Cerebellar nuclear complex (tissue), 1 donor: Measurements from ENCODE around the gene DNAJC5.
"Not testable (repeated sequence)": the region's sequence is repeated elsewhere in the genome, so short reads cannot be mapped to it uniquely, and the experiment has no call there.

Source experiments
- DNase-seq, 2 experiments: peaks; one replicate each; lab custom pipeline; 2025; lab: John Stamatoyannopoulos, UW

DNAJC5 gene

DNA sequence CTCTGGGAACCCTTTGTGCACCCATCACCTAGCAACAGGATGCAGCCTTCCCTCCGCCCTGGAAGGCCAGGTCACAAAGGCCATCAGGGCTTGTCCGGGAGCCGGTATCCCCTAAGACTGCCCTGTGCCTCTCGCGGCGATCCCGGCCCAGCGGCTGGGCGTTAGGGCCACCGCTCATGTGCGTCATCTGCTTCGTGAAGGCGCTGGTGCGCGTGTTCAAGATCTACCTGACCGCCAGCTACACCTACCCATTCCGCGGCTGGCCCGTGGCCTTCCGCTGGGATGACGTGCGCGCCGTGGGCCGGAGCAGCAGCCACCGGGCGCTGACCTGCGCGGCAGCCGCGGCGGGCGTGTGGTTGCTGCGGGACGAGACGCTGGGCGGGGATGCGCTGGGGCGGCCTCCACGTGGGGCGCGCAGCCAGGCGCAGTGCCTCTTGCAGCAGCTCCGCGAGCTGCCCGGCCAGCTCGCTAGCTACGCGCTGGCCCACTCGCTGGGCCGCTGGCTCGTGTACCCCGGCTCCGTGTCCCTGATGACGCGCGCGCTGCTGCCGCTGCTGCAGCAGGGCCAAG, 33.5 kb upstream of the DNAJC5 start, which contains the start of gene ABHD16B:
ABHD16B (plus strand) TSS at position 134 of the 570 bp plus-strand sequence; CDS start at position 177, 43 bp downstream.
- no peak for DNase-seq

DNA sequence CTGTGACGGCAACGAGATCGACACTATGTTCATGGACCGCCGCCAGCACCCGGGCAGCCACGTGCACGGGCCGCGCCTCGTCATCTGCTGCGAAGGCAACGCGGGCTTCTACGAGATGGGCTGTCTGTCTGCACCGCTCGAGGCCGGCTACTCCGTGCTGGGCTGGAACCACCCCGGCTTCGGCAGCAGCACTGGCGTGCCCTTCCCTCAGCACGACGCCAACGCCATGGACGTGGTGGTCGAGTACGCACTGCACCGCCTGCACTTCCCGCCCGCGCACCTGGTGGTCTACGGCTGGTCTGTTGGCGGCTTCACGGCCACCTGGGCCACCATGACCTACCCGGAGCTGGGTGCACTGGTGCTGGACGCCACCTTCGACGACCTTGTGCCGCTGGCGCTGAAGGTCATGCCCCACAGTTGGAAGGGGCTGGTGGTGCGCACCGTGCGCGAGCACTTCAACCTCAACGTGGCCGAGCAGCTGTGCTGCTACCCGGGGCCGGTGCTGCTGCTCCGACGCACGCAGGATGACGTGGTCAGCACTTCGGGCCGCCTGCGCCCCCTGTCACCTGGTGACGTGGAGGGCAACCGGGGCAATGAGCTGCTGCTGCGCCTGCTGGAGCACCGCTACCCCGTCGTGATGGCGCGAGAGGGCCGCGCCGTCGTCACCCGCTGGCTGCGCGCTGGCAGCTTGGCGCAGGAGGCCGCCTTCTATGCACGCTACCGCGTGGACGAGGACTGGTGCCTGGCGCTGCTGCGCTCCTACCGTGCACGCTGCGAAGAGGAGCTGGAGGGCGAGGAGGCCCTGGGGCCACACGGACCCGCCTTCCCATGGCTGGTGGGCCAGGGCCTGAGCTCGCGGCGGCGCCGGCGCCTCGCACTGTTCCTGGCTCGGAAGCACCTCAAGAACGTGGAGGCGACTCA, 32.7 kb upstream of the DNAJC5 start:
- DNase-seq: no peak

DNA sequence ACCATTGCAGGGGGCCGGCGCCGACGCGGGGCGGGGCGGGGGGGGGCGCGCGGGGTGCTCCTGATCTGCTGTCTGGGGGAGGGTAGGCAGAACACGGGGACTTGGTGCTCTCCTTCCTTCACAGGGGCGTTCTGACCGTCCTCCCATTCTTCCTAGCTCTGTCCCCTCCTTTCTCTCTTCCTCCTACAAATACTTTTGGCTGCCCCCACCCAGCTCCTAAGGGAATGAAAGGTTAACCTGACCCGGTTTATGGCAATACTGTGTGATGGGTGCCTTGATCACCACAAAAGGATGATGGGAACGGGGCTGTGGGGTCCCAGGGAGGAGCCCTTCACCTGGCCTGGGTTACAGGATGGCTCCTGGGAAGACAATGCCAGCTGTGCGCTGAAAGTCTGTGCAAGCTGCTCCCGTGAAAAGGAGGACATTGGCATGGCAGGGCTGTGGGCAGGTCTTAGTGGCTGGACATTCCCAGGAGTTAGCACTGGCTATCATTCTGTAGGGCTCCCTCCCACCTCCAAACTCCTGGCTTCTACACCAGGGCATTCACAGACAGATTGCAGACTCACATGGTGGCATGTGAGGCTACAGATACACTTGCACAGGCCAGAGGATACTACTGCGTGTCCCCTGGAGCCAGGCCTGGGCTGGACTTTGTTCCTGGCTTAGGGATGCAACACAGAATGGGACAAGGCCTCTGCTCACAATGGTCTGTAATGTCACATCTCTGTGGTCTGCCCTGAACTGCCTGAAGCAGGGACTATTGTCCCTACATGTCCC, 31.7 kb upstream of the DNAJC5 start:
- DNase-seq: no peak

DNA sequence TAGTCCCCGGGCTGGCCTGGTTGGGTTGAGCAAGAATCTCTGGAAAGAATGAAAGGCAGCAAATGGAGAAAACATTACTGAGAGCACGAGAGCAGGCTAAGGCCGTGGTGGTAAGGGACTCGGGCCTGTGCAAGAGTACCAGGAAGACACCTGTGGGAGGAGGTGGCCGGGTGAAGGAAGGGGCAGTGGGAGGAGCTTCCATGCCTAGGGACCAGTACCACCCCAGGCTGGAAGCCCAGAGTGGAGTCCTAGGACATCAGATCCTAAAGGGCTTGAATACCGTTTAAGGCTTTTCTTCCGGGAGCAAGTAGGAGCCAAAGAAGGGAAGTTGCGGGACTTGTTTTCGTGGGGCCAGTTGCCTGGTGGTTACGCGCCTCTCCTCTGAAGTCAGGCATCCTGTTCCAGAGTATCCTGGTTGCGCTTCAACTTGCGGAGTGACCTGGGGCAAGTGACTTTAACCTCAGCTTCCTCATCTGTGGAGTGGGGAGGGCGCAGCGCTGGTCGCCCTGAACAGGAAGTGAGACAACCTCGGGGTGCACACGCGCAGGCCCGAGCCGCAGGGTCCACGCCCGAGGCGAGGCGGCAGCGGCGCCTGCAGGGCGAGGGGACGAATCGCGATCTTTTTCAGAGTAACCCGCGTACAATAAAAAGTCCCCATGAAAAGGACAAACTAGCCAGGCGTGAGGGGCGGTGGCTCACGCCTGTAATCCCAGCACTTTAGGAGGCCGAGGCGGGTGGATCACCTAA, 31.0 kb upstream of the DNAJC5 start:
- DNase-seq: peak in 1 of 2 experiments; percentile 54

DNA sequence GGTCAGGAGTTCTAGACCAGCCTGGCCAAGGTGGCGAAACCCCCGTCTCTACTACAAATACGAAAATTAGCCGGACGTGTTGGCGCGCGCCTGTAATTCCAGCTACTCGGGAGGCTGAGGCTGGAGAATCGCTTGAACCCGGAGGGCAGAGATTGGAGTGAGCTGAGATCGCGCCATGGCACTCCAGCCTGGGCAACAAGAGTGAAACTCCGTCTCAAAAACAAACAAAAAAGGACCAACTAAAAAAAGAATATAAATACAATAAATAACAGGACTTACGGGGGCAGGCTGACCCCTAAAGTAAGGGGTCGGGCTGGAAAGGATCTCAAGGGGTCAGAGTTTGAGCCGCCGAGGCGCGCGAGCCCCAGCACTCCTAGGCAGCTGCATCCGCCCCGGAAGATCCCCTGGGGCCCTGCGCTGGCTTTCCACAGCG, 30.4 kb upstream of the DNAJC5 start:
- DNase-seq: no peak

DNA sequence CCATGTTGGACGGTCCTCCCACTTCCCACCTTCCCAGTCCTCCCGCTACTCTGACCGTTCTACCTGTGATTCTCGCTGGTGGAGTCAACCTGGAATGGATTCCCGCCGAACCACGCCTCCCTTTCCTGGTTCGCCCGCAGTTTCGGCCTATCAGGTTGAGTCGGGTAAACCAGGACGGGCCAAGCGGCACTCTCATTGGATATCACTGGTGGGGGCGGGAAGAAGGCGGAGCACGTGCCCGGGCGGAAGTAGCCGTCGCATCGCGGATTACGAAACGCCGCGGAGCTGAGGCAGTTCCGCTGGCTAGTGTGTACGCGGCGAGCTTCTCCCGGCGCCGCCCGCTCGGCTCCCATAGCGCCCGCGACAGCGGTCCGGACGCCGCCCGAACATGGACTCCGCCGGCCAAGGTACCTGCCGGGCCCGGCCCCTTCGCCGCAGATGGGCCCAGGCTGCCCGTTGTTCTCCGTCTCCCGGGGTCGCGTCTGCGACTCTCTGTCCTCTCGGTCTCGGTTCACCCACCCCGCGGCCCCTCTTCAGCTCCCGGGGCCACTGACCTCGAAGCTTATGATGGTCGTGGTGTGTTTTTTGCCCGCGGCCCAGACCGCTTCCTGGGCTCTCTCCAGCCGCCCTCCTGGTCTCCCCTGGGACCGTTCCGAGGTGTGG, 29.8 kb upstream of the DNAJC5 start, which contains the start of gene TPD52L2:
TPD52L2 (plus strand) TSS at position 293 of the 663 bp plus-strand sequence; CDS start at position 389, 96 bp downstream.
- DNase-seq: peak; percentile 96 to 99

DNA sequence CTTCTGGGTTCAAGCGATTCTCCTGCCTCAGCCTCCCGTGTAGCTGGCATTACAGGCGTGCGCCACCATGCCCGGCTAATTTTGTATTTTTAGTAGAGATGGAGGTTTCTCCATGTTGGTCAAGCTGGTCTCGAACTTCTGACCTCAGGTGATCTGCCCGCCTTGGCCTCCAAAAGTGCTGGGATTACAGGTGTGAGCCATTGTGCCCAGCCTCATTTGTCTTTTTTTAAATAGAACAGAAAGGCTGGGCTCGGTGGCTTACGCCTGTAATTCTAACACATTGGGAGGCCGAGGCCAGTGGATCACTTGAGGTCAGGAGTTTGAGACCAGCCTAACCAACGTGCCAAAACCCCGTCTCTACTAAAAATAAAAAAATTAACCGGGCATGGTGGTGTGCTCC, 27.9 kb upstream of the DNAJC5 start:
- not testable (repeated sequence) for DNase-seq

DNA sequence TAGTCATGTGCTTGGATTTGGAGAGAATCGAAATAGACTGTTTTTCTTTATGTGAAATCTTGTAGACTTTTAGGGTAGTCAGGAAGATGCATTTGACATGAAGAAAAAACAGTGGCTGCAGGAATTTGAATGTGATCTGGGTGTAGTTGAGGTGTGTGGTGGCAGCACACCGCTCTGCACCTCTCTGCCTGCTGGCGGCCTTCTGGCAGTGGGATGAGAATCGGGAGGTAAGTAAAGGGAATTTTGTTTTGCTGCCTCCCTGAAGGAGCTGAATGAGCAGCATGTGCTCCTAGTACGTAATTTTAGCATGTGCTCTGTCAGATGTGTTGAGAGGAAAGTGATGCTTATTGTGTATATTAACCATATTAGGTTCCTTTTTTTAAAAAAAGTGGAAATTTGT, 26.7 kb upstream of the DNAJC5 start:
- DNase-seq: no peak

DNA sequence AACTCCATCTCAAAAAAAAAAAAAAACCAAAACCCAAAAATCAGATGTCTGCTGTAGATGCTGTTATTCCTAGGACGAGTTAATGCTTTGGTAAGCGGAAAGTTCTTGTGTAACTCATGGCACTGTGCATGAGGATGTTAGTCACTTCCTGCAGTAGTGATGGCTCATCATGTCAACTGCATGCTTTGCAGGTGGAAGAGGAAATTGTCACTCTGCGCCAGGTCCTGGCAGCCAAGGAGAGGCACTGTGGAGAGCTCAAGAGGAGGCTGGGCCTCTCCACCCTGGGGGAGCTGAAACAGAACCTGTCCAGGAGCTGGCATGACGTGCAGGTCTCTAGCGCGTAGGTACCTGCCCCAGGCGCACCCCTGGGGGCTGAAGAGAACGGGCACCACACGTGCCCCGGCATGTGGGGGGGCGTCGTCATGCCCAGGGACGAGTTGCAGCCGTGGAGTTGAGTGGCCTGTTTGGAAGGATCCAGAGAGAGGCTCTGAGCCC, 21.4 kb upstream of the DNAJC5 start:
- no peak for DNase-seq

DNA sequence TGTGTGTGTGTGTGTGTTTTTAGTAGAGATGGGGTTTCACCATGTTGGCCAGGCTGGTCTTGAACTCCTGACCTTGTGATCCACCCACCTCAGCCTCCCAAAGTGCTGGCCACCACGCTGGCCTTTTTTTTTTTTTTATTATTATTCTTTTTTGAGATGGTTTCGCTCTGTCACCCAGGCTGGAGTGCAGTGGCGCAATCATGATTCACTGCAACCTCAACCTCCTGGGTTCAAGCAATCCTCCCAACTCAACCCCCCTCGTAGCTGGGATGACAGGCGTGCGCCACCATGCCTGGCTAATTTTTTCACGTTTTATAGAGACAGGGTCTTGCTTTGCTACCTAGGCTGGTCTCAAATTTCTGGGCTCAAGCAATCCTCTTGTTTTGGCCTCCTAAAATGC, 20.7 kb upstream of the DNAJC5 start:
- DNase-seq: not testable (repeated sequence)

DNA sequence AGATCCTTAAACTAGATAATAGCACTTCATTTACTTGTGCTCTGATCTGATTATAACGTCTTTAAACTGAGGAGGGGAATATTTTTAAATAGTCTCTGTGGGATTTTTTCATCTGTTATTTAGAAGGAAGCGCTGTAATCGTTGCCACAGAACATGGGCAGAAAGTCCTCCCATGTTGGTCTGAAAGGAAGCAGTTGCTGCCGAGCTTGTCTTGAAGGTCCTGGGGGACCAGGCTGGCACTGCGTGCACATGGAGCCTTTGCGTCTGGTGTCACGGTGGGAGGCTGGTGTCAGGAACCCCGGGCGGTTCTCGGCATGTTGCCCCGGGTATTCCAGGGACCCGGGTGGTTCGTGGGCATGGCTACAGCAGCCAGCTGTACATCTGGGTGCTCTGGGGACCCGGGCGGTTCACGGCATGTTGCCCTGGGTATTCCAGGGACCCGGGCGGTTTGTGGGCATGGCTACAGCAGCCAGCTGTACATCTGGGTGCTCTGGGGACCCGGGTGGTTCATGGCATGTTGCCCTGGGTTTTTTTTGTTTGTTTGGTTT, 18.4 kb upstream of the DNAJC5 start:
- DNase-seq: no peak

DNA sequence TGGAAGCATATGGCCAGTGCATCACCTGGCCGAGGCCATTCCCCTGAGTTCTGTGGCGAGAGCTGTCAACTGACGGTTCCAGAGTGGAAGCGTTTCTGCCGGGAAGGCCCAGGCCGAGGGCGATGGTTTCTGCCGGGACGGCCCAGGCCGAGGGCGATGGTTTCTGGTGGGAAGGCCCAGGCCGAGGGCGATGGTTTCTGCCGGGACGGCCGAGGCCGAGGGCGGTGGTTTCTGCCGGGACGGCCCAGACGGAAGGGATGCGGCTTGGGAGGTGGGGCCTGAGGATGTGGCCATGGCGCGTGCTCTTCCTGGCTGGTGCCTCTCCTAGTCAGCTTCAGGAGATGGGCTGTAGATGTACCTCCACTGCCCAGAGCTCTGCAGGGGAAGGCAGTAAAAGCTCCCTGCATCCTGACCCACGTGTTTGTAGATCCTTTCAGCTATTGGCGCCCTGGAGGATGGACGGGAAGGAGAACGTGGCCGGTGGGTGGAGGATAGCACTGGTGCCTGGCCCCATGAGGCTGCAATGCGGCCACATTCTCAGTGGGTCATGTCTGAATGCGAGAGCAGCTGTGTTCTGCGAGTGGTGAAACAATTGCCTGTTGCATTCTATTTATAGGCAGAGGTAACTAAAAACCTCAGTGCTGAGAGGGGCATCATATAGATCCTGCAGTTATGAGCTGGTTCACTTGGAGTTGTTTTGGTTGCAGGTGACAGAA, 17.0 kb upstream of the DNAJC5 start:
- DNase-seq: no peak

DNA sequence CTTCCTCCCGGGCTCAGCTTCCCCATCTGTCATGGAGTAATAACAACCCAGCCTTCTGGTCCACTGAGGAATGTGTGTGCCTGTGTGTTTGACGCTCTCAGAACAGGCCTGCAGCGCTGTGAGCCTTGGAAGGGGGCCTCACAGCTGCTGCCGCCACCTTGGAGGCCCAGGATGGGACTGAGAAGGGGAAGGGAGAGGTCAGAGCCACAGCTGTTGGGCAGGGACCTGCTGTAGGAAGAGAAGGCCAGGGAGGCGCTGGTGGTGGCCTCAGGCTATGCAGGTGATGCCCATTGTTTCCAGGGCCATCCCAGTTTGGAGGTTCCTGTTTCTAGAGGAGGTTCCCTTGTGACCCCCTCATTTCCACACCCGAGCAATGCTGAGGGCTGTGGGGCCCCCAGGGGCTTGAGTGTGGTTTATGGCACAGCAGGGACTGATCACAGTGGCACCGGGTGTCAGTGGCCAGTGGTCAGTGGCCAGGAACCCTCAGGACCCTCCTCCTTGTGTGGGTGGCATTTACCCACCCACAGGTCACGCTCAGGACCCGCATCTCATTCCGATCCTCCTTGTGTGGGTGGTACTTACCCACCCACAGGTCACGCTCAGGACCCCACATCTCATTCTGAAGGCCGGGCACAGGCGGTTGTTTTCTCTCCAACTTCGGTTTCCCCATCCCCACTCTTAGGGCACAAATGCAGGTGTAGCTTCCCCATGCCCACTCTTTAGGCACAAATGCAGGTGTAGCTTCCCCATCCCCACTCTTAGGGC, 15.8 kb upstream of the DNAJC5 start:
- DNase-seq: no peak

DNA sequence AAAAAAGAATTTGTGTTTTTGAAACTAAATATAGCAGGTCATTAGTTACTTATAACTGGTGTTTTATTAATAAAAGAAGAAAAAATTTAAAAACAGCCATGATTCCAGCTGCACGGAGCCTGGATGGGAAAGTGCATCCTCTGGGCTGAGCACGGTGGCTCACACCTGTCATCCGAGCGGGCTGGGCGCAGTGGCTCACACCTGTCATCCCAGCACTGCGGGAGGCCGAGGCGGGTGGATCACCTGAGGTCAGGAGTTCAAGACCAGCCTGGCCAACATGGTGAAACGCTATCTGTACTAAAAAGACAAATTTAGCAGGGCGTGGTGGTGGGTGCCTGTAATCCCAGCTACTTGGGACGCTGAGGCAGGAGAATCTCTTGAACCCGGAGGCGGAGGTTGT, 14.0 kb upstream of the DNAJC5 start:
- not testable (repeated sequence) for DNase-seq

DNA sequence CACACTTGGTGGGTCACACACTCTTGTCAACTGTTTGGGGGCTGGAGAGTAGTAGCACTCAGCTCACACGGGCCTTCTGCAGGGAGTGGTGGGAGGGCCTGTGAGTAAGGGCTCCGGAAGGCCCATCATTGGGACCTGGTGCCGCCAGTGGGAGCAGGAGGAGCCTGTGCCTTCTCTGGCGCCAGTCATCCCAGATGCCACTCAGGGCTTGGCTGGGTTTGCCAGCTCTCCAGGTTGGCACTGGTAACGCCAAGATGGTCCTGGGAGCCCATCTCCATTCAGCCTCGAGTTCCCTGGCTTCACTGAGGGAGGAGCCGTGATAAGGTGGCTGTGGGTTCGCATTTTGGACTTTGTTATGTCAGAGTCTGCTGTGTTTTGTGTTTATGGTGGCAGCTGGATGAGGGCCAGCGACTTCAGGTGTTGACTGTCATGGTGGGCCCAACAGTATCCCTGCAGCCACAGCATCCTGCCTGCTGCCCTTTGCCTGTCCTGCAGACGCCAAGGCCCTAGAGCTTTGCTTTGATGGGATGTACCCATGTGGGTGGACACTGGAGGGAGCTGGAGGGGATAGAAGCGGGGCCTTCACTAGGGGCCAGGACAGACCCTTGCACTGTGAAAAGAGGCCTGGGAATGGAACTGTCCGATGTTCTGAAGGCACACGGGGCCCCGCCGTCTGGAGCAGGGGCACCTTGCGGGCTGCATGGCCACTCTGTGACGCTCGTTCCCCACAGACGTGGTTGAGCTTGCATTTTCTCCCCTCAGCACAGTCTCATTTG, 13.3 kb upstream of the DNAJC5 start:
- no peak for DNase-seq

DNA sequence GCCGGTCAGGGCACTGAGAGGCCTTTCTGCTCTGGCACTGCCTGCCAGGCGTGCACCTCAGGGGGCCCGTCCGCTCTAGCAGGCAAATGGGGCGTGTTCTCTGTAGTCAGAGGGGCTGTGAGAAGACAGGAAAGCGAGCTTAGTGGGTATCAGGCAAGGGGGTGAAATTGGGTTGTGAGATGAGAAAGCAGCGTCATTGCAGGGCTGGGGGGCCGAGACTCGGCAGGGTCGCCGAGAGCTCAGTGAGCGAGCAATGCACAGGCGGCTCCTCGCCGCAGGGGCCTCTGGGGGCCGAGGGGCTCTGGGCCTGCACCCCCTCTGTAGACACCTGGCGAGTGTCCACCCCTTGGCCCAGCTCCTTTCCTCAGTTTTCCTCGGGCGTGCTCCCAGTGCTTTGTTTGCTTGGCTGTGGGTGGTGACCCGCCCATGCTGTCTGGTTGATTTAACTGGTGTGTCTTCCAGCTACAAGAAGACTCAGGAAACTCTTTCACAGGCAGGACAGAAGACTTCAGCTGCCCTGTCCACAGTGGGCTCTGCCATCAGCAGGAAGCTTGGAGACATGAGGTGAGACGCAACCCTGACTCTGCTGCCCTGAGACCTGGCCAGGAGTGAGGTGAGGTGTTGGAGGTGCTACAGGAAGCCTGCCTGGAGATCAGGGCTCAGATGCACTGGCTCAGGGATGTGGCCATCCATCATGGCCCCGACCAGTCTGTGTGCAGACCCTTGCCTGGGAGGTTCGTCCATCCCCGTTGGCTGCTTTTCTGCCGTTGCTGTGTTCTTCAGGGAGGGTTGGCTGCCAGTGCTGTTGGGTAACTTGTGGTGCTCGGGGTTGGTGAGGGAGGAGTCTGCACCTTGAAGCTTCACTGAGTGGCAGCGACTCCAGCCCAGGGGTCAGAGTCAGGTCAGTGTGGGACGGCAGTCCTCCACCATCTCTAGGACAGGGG, 12.4 kb upstream of the DNAJC5 start:
- DNase-seq: no peak

DNA sequence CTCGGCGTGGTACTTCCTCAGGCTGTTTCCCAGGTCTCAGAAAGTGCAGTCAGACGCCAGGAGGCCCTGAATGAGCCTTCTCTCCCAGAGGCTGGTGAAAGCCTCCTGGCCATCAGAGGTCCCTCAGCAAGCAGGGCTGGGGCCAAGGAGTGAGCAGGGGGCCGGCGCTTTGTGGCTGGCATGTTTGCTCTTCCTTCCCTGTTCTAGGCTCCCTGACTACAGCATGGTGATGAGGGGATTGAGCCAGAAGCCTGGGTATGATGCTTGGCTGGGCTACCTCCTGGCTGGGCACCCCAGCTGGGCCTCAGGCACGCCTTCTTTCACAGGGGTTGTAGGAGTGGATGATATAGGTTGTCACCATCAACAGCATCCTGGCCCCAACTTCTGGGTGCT, 11.7 kb upstream of the DNAJC5 start:
- no peak for DNase-seq
